Ramos (cell line): ENCODE measurements around the gene PITPNC1.
"Not testable (repeated sequence)": the region's sequence is repeated elsewhere in the genome, so short reads cannot be mapped to it uniquely, and the experiment has no call there.

Experiments used
- in situ Hi-C: fragments of 300-500 bp; cut with MboI; formaldehyde crosslinking; loops from one replicate; pipeline ENCODE4 v1.14.3; 2022; ENCODE audit warnings: low sequenced_read_pairs; ENCODE audit not compliant: unreplicated experiment

Gene PITPNC1

GRCh38 chr17:67390646-67391361, 13.7 kb downstream of the PITPNC1 start:
- in situ Hi-C loops, result no loop called here

- in situ Hi-C loops, result no loop called here
Measured at GRCh38 chr17:67392111-67392510, 15.0 kb downstream of the PITPNC1 start.

GRCh38 chr17:67393809-67394397, 16.8 kb downstream of the PITPNC1 start:
- in situ Hi-C loops, result no loop called here

- in situ Hi-C loops, result no loop called here
Measured at GRCh38 chr17:67399676-67400075, 22.6 kb downstream of the PITPNC1 start.

- in situ Hi-C loops, result no loop called here
Measured at GRCh38 chr17:67400193-67400592, 23.1 kb downstream of the PITPNC1 start.

GRCh38 chr17:67401106-67401505, 24.0 kb downstream of the PITPNC1 start:
- in situ Hi-C loops, result no loop called here

- in situ Hi-C loops, result no loop called here
Measured at GRCh38 chr17:67401598-67402504, 24.8 kb downstream of the PITPNC1 start.

GRCh38 chr17:67403065-67403464, 26.0 kb downstream of the PITPNC1 start:
- in situ Hi-C loops, result no loop called here

- in situ Hi-C loops, result no loop called here
Measured at GRCh38 chr17:67403483-67403882, 26.4 kb downstream of the PITPNC1 start.

- in situ Hi-C loops, result not testable (repeated sequence)
Measured at GRCh38 chr17:67408455-67408830, 31.4 kb downstream of the PITPNC1 start.

GRCh38 chr17:67411397-67411796, 34.3 kb downstream of the PITPNC1 start:
- in situ Hi-C loops, result no loop called here

- in situ Hi-C loops, result no loop called here
Measured at GRCh38 chr17:67412032-67412431, 35.0 kb downstream of the PITPNC1 start.

- in situ Hi-C loops, result no loop called here
Measured at GRCh38 chr17:67412941-67413340, 35.9 kb downstream of the PITPNC1 start.

GRCh38 chr17:67413388-67413787, 36.3 kb downstream of the PITPNC1 start:
- in situ Hi-C loops, result no loop called here

GRCh38 chr17:67414130-67414529, 37.0 kb downstream of the PITPNC1 start:
- in situ Hi-C loops, result no loop called here

- in situ Hi-C loops, result no loop called here
Measured at GRCh38 chr17:67414559-67414958, 37.5 kb downstream of the PITPNC1 start.

GRCh38 chr17:67415291-67415690, 38.2 kb downstream of the PITPNC1 start:
- in situ Hi-C loops, result no loop called here

- in situ Hi-C loops, result no loop called here
Measured at GRCh38 chr17:67417507-67417906, 40.4 kb downstream of the PITPNC1 start.

GRCh38 chr17:67420994-67421393, 43.9 kb downstream of the PITPNC1 start:
- in situ Hi-C loops, result no loop called here

- in situ Hi-C loops, result no loop called here
Measured at GRCh38 chr17:67421869-67422273, 44.8 kb downstream of the PITPNC1 start.

- in situ Hi-C loops, result not testable (repeated sequence)
Measured at GRCh38 chr17:67422296-67422695, 45.2 kb downstream of the PITPNC1 start.
